ENCODE results near the gene MZB1. TPM values are rescaled to one million over a fixed set of nuclear protein-coding genes. Genes with fewer than 3 reads are reported as not detected.

Gene MZB1
- total and polyA plus RNA-seq, 2 of the 8 experiments (the other 6 are each of a cell fraction or from before 2014, with no cell fraction given) = 0.39 to 0.47 TPM

DNA sequence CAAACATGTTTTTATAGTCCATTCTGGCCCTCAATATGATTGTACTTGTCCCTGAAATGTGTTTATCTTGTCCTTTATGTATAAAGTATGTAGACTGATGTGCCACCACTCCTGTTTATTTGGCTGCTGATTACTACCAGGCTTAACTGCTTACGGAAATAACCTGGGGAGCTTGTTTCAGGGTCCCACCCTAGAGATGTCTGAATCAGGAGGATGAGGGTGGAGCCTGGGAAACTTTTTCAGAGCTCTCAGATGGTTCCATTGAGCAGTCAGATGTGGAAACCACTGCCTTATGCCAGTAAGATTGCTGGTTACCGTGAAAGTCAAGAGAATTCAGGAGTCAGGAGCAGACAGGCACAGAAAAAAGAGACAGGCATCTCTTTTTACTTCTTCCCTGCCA lies 25.8 kb downstream of the MZB1 start:
- H3K9me3 ChIP-seq (ENCODE audit: insufficient read depth in 2 of 2, low read depth in 1 of 2, low read length in 1 of 2) = no peaks in the 10 kb centered on the region
- H3K56ac ChIP-seq (replicated peaks; ENCODE audit: insufficient read length, low read depth, low read length) = no peak overlapping the region
- H2AFZ ChIP-seq (ENCODE audit: low read length) = no peak overlapping the region
- ChIA-PET CTCF (ENCODE audit: partially characterized antibody) (no interaction called here), POLR2A (ENCODE audit: partially characterized antibody) (interaction anchor here (1.0 to 1.3 kb wide), 2 partner anchors 31 to 87 kb away, joined by 3 read pairs; no protein-coding TSS in a partner anchor)
- no peaks in the 10 kb centered on the region for H3K23me2 ChIP-seq (ENCODE audit: low read depth, low read length)
- H3K18ac ChIP-seq (ENCODE audit: extremely low read depth, low read length) = no peak overlapping the region
- H4K20me1 ChIP-seq (replicated peaks in 1 of 2; ENCODE audit: control insufficient read depth in 1 of 2, insufficient read depth in 2 of 2, low read length in 2 of 2) = peaks cover 3 to 4% of the 10 kb centered on the region in 2 experiments
- no peak overlapping the region for H3K4me3 ChIP-seq (ENCODE audit: extremely low read depth in 1 of 4, insufficient read depth in 2 of 4, low read depth in 3 of 4, low read length in 4 of 4)
- H3K79me2 ChIP-seq (ENCODE audit: control insufficient read depth in 1 of 2, insufficient read depth in 2 of 2, low read length in 2 of 2) = peaks cover 2 to 33% of the 10 kb centered on the region in 2 experiments; a peak in 3 of 4 replicates
- no peak overlapping the region for H2BK5ac ChIP-seq (ENCODE audit: low read depth, low read length)
- H4K8ac ChIP-seq (ENCODE audit: extremely low read depth, insufficient read depth, low read length) = no peak overlapping the region
- 96% methylated on average over 2 of the region's 2 CpGs; no CpG with 5 or more reads in 1 of the 2 experiments for WGBS, 2 experiments (ENCODE audit: extremely low coverage in 1 of 2, insufficient coverage in 1 of 2, insufficient read length in 1 of 2, insufficient replicate concordance in 2 of 2, low coverage in 1 of 2, low lambda C conversion rate in 2 of 2, missing lambda C conversion rate in 1 of 2)
- peaks cover 6% of the 10 kb centered on the region; the same call in 1 of the 2 replicates for H3K79me1 ChIP-seq (ENCODE audit: low read depth, low read length)
- H3K14ac ChIP-seq (ENCODE audit: insufficient read length) = no peak overlapping the region
- H2BK12ac ChIP-seq (ENCODE audit: low read depth, low read length) = no peak overlapping the region
- no peak overlapping the region for H4K5ac ChIP-seq (ENCODE audit: insufficient read length, low read depth, low read length)
- H3K4me2 ChIP-seq (ENCODE audit: insufficient read depth in 1 of 2, low read depth in 2 of 2, low read length in 2 of 2) = no peak overlapping the region
- FAIRE-seq (no peak), DNase-seq (ENCODE audit: low read depth in 1 of 2, low spot score in 2 of 2) (no peak)
- H2BK15ac ChIP-seq (ENCODE audit: low read length) = no peak overlapping the region
- H3K4me1 ChIP-seq (replicated peaks in 1 of 4; ENCODE audit: control insufficient read depth in 3 of 4, insufficient read depth in 4 of 4, low read length in 3 of 4) = no peaks in the 10 kb centered on the region
- H3K36me3 ChIP-seq (ENCODE audit: control insufficient read depth in 2 of 4, insufficient read depth in 4 of 4, low read length in 3 of 4) = peaks cover 21 to 48% (median 38%) of the 10 kb centered on the region in 4 experiments
- H3K4ac ChIP-seq (replicated peaks; ENCODE audit: insufficient read length, low read depth, low read length) = no peak overlapping the region
- H2BK20ac ChIP-seq (ENCODE audit: low read length) = no peak overlapping the region
- TF ChIP-seq, protein P1, sequence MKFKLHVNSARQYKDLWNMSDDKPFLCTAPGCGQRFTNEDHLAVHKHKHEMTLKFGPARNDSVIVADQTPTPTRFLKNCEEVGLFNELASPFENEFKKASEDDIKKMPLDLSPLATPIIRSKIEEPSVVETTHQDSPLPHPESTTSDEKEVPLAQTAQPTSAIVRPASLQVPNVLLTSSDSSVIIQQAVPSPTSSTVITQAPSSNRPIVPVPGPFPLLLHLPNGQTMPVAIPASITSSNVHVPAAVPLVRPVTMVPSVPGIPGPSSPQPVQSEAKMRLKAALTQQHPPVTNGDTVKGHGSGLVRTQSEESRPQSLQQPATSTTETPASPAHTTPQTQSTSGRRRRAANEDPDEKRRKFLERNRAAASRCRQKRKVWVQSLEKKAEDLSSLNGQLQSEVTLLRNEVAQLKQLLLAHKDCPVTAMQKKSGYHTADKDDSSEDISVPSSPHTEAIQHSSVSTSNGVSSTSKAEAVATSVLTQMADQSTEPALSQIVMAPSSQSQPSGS (IDR thresholded peaks at IDR 0.05; ENCODE audit: low read length) = no peak
- TF ChIP-seq RBBP5 (IDR thresholded peaks at IDR 0.05; ENCODE audit: borderline replicate concordance, low read depth, low read length) (no peak), SP4 (IDR thresholded peaks at IDR 0.05; ENCODE audit: low read length) (no peak), GABPA (IDR thresholded peaks at IDR 0.05; ENCODE audit: borderline replicate concordance, insufficient read depth, low read length) (no peak), NANOG (IDR thresholded peaks at IDR 0.05; ENCODE audit: insufficient read depth, low read depth, low read length, poor library complexity, severe bottlenecking) (no peak), FOSL1 (IDR thresholded peaks at IDR 0.05; ENCODE audit: insufficient read depth, low read depth, low read length) (no peak), TEAD4 (IDR thresholded peaks at IDR 0.05; ENCODE audit: low read depth, low read length) (no peak)
- no peak overlapping the region for H3K23ac ChIP-seq (ENCODE audit: insufficient read length)
- no peak overlapping the region for H2BK120ac ChIP-seq (replicated peaks; ENCODE audit: low read depth, low read length)
- H4K91ac ChIP-seq (replicated peaks; ENCODE audit: insufficient read length, low read length) = no peak overlapping the region
- no peak overlapping the region for H3K27ac ChIP-seq (ENCODE audit: low read depth, low read length)
- H3K27me3 ChIP-seq (replicated peaks in 1 of 4; ENCODE audit: control insufficient read depth in 3 of 4, extremely low read depth in 1 of 4, insufficient read depth in 3 of 4, low read length in 3 of 4) = no peaks in the 10 kb centered on the region
- H3K9ac ChIP-seq (replicated peaks in 1 of 4; ENCODE audit: extremely low read depth in 1 of 4, low read depth in 3 of 4, low read length in 3 of 4) = no peak overlapping the region
- H2AK5ac ChIP-seq (ENCODE audit: low read depth, low read length) = no peak overlapping the region
